Measurements from ENCODE around the gene NMT1.

NMT1 gene

DNA sequence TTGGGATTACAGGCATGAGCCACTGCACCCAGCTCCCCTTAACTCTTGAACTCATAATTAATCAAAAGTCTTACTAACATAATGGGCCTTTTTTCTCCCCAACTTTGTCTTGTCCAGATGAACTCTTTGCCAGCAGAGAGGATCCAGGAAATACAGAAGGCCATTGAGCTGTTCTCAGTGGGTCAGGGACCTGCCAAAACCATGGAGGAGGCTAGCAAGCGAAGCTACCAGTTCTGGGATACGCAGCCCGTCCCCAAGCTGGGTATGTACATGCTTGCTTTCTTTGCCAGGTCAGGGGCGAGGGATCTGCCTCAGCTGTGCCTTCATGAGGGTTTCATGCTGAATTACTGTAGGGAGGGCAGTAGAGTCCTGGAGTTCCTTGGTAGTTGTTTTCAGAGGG lies 25.3 kb downstream of the NMT1 start:
- DNase-seq: no peak

DNA sequence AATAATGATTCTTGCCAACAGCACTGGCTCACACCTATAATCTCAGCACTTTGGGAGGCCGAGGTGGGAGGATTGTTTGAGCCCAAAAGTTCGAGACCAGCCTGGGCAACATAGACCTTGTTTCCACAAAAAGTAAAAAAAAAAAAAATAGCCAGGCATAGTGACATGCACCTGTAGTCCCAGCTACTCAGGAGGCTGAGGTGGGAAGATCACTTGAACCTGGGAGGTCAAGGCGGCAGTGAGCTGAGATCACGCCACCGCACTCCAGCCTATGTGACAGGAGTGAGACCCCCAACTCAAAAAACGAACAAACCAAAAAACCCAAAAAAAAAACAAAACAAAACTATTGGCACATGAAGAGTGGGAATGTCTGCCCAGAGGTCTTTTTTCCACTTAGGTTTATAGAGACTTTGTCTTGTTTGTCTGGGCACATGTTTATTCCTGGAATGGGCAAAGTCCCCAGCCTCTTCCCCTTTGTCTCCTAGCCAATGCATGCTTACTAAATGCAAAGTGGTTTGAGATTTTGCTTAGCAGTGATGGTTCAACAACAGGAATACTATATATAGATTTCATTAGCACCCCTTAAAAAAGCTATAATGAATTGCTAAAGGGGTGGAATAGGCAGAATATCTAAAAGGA lies 25.9 kb downstream of the NMT1 start:
- no peak for DNase-seq

DNA sequence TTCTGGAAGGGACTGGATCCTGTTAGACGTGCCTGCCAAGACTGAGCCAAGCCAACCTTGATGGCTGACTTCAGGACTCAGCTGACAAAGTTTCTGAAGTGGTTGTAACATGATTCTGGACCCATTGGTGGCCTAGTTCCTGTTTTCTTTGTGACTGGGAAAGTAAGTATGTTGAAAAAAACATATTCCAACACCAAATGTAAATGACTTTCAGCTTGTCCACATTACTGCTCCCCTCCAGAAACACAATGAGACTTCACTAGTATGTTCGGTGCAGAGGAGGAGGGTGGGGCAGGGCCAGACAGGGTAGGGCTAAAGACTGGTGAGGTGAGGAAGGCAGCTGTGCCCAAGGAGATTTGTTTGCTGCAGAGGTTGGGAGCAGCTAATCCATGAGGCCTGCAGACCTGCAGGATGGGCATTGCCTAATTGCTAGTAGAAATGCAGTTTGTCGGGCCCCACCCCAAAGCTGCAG lies 26.4 kb downstream of the NMT1 start:
- no peak for DNase-seq

DNA sequence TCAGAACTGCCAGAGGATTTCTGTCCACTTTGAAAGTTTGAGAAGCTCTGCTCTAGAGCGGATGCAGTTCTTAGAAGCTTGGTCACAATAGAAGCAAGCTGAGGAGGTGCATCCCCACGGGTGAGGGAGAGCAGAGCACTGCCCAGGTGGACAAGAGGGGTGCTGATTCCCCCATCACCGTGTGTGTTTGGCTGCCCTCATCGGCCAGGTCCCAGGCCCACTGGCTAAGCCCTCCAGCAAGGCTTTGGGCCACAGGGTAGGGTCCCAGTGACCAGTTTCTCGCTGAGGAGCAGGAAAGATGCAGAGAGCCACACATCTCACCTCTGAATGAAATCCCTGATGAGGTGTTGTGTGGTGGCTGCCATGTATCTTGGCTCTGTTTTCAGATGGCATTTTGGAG lies 26.9 kb downstream of the NMT1 start:
- DNase-seq: no peak

DNA sequence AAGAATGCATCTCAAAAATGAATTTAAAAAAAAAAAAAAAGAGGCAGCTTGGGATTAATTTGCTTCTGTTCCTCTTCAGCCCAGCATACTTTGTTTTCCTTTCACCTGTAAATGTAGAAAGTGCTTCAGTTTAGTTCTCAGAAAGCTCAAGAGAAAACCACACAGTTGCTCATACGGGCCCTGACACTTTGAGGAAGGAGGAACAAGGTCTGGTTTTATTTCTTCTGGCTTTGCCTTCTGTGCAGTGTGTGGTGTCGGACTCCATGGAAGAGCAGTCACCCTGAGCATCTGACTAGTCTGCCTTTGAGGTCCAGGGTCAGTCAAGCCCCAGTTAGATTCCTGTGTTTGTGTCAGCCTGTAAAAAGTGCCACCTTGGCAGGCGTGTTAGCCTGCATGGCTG lies 27.6 kb downstream of the NMT1 start:
- DNase-seq: no peak

DNA sequence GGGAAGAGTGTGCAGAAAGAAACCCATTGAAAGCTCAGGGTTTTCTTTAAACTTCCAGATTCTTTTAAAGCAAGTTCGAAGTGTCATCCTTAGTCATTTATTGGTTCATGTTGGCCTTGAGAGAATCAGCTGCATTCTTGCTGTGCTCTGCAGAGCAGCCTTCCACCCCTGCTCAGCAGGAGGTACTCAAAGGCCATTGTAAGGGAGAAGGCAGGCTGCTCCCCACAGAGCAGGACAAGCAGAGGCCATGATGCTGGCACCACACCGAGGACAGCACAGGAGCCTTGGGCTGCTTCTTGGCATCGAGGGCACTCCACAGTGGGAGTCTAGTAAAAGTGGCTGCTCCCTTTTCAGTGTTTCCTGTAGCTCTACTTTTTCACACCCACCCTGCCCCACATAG lies 29.6 kb downstream of the NMT1 start:
- DNase-seq: no peak

DNA sequence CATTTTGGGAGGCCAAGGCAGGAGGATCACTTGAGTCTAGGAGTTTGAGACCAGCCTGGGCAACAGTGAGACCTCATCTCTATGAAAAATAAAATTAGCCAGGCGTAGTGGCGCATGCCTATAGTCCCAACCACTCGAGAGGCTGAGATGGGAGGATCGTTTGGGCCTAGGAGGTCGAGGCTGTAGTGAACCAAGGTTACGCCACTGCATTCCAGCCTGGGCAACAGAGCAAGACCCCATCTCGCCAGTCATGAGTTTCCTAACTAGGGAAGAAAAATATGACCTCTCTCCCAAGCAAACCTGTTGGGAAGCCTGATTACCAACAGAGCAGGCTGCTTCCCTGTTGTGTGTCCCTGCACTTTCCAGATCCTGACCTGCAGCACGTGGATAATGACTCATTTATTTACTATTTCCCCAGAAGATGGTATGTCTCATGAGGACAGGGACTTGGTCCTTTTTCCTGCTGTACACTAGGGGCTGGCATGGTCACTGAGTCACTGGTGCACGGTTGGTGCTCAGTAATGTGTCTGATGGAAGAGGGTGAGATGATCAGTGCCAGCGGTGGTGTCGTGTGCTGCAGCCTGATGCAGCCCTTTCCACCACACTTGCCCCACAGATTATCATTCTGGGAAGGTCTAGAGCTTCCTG lies 30.8 kb downstream of the NMT1 start:
- DNase-seq: no peak

DNA sequence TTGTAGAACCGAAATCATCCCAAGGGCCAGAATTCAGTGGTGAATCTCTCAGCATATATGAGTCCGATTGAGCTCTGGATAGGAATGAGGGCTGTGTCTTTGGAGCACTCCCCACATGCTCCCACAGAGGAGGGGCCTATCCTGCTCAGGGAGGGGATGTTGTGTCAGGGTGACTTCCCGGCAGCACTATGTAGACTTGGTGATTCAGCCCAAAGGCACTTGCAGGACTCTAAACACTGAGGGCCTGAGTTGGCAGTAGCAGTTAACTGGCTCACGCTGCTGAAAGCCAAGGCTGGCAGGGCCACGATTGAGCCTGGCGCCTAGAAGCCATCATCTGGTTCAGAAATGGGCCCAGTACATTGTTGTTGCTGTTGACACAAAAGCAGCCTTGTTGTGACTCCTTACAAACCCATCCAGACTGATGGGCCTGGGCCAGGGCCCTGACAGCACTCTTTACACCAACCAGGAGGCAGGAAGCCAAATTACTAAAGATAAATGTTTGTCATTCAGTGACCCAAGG lies 31.9 kb downstream of the NMT1 start:
- DNase-seq: peak; percentile 69

DNA sequence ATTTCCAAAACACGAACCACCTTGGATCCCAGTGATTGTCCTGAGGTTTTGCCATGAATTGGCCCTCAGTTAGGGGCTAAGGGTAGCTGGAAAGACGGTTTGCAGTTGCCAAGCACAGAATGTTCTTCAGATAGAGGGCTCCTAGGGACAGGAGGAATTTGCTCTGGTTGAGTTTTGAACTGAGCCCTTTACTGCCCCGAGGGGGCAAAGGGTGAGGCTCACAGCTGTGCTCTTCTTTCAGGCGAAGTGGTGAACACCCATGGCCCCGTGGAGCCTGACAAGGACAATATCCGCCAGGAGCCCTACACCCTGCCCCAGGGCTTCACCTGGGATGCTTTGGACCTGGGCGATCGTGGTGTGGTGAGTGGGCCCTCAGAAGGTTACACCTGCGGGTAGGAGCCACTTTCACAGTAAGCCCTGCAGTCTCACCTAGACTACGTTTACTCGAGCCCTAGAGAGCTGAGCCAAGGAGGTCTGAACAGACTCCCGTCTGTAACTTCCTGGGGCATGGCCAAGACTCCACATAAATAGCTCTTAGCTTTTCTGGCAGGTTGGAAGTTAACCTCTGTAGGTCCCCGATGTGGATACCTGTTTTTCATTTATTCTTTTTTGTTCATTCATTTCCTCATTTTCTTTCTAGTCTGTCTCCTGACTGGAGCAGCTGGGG lies 32.5 kb downstream of the NMT1 start:
- no peak for DNase-seq

DNA sequence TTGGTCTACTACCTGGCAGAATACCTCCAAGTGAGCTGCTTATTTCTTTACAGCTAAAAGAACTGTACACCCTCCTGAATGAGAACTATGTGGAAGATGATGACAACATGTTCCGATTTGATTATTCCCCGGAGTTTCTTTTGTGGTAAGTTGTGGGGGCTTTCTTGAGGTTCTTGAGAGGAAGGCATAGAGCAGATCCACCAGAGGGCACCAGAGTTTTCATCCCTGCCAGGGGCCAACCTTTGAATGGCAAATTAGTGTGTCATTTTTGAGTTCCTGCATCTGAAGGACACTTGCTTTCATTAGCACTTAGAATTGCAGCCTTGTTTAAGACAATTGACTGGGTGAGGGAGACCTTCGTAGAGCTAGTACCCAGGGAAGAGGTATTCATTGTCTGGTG lies 35.0 kb downstream of the NMT1 start:
- no peak for DNase-seq

DNA sequence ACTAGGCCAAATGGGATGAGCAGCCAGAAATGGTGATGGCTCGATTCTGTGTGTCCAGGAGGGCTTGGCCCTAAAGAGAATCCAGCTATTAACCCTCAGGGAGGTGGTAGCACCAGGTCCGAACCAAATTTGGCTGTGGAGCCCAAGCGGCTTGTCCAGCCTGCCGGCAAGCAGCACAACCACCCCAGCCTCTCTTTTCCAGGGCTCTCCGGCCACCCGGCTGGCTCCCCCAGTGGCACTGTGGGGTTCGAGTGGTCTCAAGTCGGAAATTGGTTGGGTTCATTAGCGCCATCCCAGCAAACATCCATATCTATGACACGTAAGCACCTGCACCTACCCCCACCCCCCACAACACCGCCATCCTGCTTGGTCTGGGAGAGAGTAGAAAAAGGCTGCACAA lies 35.8 kb downstream of the NMT1 start:
- no peak for DNase-seq

DNA sequence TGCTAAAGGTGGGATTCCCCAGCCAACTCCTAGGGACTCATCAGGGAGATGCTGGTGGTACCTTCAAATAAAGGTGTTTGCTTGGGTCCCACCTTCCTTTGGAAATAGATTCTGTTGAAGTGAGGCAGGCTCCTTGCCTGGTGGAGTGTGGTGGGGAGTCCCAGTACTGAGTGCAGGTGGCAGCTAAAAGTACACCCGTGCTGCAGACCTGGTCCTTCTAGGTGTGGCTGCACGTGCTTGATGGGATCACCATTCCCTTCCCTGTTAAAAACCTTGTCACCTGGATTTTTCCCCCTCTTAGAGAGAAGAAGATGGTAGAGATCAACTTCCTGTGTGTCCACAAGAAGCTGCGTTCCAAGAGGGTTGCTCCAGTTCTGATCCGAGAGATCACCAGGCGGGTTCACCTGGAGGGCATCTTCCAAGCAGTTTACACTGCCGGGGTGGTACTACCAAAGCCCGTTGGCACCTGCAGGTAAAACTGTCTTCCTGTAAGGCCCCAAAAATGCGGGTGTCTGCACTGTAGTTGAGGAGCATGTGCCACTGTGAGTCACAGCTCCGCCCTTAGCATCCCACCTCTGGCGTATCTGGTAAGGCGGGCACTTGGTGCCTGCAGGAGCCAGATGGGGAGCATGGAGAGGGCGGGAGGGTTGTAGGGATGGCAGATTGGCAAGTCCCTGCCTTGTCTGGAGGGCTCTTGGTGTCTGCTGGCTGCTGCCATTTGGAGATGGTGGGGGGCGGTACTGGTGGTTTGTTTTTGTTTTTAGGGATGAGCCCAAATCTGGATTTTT lies 37.2 kb downstream of the NMT1 start:
- no peak for DNase-seq

DNA sequence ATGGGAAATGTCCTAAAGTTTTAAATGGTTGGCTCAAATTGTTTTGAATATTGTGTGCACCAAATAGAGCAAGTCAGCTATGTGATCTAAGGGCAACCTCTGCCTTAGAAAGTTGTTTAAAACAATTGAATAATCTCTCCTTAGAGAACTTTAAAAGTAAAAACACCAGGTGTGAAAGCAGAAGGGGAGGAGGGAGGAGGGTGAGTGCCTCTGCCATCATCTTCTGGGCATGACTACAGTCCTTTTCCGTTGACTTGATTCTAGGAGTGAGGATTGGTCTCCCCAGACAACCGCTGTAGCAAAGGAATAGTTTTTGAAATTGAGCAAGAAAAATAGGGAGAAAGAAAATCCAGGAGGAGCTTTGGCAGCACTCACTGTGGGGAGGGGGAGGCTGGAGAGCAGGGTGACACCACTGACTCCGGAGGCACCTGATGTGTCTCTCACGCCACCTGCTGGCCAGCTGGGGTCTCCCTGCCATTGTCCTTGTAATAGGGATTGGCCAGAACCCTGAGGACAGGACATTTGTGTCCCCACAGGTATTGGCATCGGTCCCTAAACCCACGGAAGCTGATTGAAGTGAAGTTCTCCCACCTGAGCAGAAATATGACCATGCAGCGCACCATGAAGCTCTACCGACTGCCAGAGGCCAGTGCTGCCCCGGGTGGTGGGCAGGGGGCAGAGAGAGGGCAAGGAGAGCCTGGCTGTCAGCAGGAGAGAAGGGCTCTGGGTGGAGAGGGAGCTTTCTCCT lies 37.9 kb downstream of the NMT1 start:
- no peak for DNase-seq

DNA sequence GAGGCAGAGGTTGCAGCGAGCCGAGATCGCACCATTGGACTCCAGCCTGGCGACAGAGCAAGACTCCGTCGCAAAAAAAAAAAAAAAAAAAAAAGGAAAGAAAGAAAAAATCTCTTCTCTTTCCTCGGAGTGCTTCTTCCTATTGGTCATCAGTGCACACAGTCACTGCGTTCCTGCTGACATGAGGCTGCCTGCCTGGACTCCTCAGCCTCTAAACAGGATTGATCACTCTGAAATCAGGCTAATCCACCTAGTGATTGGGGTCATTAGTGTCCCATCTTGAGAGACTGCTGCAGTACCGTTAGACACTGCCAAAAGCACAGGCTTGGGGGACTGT lies 40.4 kb downstream of the NMT1 start:
- DNase-seq: no peak

DNA sequence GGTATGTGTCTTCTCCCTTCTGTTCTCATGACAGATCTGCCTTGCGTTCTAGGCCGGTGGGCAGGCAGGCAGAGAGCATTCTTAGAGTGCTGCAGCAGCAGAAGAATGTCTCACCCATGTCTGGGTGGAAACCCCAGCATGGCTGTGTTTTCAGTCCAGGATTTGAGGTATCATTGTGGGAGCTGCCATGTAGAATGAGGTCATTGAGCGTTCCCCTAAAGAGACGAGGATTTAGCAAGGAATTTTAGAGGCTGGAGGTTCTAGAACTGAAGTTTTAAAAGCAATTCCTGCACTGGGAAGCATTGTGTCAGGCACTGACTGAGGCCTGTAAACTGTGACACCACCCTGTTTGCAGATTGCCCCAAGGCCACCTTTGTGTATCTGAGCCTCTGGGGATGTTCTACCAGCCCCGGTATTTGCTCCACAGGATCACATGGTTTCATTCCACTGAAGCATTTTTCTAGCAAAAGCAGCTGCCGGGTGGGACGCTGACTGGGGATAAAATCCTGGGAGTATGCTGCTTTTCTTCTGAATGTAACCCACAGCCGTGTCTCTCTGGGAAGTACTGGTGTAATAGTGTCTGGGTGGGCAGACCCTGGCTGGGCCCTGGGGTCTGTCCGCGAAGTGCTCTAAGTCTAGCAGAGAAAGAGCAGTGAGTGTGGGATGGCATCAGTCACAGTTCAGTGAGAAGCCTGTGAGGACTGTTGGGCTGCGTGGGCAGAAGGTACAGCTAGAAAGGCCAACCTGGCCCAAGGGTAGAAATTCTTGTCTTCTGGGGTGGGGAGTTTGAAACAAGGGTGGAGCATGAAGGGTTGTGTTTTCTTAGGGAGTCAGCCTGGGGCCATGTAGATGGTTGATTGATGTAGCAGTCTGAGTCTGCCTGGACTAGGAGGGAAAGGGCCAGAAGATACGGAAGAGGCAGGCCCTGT lies 41.0 kb downstream of the NMT1 start:
- DNase-seq: no peak

DNA sequence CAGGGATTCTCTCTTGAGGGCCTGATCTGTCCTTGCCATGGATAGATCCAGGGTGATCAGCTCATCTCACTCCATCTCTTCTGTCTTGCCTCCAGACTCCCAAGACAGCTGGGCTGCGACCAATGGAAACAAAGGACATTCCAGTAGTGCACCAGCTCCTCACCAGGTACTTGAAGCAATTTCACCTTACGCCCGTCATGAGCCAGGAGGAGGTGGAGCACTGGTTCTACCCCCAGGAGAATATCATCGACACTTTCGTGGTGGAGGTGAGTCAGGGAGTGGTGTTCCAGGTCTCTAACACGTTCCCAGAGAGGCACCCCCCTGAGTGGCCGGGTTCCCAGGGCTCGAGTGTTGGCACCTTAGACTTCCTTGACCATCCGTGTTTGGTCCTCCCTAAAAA lies 41.7 kb downstream of the NMT1 start:
- DNase-seq: no peak

DNA sequence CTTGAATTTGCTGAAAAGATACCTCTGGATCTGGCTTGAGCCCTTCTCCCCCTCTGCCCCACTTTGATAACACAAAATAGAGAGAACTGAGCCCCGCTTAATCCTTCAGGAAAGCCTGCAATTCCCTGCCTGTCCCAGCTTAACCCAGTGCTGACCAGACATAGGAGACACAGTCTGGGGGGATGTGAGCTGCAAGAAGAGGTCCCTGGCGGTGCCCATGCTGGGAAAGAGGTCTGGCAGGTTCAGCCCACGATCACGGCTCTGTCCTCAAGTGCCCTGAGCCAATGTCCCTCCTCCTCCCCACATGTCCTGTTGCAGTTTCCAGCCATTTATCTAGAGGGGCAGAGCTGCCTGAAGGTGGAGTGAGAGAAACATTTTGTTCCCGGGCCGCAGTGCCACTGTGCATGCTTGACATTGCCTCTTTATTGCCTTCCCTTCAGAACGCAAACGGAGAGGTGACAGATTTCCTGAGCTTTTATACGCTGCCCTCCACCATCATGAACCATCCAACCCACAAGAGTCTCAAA lies 42.2 kb downstream of the NMT1 start:
- DNase-seq: no peak

DNA sequence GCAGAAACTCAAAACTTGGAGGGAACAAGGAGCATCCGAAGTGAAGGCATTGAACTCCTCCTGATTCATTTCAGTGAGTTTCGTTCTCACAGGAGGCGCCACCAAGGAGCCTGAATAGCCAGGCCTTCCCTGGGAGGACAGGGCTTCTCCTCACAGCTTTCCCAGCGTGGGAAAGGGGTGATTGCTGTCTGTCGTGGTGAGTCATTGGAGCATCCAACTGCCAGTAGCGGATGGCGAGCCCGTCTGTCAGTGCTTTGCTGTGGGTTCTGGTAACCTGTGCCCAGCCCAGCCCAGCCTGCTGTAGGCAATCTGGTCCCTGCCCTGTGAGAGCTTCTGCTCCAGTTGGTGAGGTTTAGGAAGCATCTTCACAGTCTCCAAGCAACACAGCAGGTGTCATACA lies 42.9 kb downstream of the NMT1 start:
- no peak for DNase-seq

DNA sequence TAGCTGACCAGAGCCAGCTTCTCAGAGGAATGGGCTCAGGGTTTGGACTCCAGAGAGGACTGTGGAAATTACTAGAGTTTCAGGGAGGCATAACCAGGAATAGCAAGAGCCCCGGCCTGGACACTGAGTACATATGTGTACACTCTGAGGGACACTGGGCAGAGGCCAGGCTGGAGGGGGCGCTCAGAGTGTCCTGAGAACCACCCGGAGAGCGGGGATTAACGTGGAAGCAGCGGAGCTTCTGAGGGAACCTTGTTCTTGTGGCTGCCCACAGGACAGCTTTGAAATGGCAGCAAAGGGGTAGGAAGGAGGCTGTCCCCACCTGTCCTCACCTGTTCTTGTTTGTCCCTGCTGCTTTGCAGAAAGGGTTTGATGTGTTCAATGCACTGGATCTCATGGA lies 43.4 kb downstream of the NMT1 start:
- DNase-seq: no peak

DNA sequence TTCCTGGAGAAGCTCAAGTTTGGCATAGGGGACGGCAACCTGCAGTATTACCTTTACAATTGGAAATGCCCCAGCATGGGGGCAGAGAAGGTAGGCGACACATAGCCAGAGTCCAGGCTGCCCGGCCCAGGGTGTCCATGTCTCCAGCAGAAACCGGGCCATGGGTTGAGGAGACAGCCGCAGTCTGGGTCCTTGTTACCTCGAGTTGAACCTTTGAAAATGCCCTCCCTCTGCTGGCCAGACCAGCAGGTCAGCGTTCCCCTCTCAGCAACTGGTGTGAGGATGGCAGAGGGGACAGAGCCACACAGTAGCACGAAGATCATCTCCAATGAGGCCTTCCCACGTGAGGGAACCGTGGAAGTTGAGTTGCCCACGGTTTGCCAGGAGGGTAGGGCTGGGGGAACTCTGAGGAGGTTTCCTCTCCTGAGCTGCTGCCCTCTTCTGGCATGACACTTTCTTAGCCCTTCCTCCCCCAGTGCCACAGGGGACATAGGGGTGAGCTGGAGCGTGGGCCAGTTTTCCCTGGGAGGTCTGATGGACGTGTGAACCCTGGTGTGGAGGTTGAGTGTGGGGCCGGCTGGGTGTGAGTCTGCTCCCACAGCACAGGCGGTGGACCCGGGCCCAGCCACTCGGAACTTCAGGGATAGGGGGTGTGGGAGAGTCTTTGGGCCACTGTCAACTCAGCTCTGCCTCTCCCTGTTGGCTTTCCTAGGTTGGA lies 43.9 kb downstream of the NMT1 start:
- no peak for DNase-seq

DNA sequence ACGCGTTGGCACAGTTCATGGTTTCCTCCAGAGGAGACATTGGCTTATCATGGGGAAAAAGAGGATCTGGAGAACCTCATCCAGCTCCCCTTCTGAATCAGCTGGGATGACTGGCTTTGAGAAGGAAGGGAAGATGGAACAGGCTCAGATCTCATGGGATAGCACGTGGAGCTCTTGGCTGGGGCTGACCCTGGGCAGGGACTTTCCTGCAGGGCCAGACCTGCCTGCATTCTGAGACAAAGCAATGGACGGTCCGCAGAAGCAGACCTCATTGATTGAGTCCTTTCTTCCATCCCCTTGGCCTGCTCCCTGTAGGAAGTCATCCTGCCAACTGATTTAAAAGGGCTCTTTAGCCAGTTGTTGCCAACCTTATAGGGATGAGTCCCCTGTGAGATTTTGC lies 45.0 kb downstream of the NMT1 start:
- DNase-seq: no peak
